NT2/D1 (cell line): ENCODE measurements around the gene ELN.
"Not testable (repeated sequence)": the region's sequence is repeated elsewhere in the genome, so short reads cannot be mapped to it uniquely, and the experiment has no call there.

Experiments
- DNase-seq: peaks from one replicate; pipeline ENCODE4 v3.0.0-alpha.2; 2011; ENCODE audit warnings: low read depth, low spot score
- H3K27me3 ChIP-seq: 2 replicates; pipeline ENCODE4 v1.6.0; 2011; ENCODE audit warnings: mild to moderate bottlenecking; ENCODE audit not compliant: insufficient read length, insufficient read depth
- H3K36me3 ChIP-seq: 2 replicates; pipeline ENCODE4 v1.6.1; 2011; ENCODE audit warnings: mild to moderate bottlenecking, low read length, mixed read lengths; ENCODE audit not compliant: insufficient read depth, insufficient read length
- H3K4me1 ChIP-seq: 2 replicates; pipeline ENCODE4 v1.5.1; 2011; ENCODE audit not compliant: insufficient read depth, insufficient read length
- H3K4me3 ChIP-seq: 2 replicates; pipeline ENCODE4 v1.5.1; 2011; ENCODE audit warnings: low read depth; ENCODE audit not compliant: insufficient read length
- H3K9ac ChIP-seq: 2 replicates; pipeline ENCODE4 v1.6.0; 2011; ENCODE audit warnings: low read depth; ENCODE audit not compliant: insufficient read length
- H3K9me3 ChIP-seq: 2 replicates; pipeline ENCODE4 v1.5.1; 2011; ENCODE audit warnings: mild to moderate bottlenecking, low read length; ENCODE audit not compliant: insufficient read depth
- SUZ12 ChIP-seq: IDR thresholded peaks from 2 replicates; pipeline ENCODE4 v1.6.1; 2011; ENCODE audit not compliant: insufficient read length, insufficient read depth; ENCODE audit errors: extremely low read depth
- YY1 ChIP-seq: IDR thresholded peaks from 2 replicates; pipeline ENCODE4 v1.6.1; 2011; ENCODE audit not compliant: insufficient read length, insufficient read depth
- ZNF274 ChIP-seq: IDR thresholded peaks from 2 replicates; pipeline ENCODE4 v1.6.1; 2011; ENCODE audit warnings: mild to moderate bottlenecking, low read depth, low read length

The ELN gene

DNA sequence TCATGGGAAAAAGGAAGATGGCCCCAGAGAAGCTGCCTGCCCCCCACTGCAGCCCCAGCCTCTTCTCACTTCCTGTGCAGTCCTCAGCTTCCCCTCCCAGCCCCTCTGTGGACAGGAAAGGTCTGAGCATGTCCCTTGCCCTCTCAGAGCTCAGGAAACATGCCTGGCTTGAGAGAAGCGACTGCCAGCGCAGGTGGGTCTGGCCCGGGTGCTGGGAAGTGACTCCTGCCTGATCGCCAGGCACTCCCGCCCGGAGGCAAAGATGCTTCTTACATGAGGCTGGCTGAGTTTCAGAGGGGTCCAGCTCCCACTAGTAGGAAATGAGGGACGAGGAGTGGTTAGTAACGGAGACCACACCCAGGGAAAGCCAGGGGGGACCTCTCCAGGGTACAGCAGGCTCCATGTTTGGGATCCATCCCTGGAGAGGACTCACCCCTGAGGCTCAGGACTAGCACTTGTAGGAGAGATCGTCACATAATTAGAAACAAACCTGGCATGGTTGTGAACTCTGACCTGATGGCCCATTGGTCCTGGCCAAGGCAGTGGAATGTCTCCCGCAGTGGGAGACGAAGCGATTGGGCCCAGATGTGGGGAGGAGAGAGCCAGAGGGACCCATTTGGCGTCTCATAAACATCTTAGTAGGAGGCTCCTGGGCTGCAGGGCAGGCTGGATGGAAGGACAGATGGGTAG lies 12.3 kb downstream of the ELN start:
- Histone ChIP-seq H3K36me3 (no peaks in the 10 kb centered on the region), H3K9ac (no peak overlapping the region), H3K4me3 (no peak overlapping the region), H3K27me3 (no peaks in the 10 kb centered on the region), H3K4me1 (peaks cover 14% of the 10 kb centered on the region), H3K9me3 (no peaks in the 10 kb centered on the region)
- no peak for TF ChIP-seq ZNF274
- TF ChIP-seq SUZ12: no peak
- no peak for TF ChIP-seq YY1
- DNase-seq: no peak

DNA sequence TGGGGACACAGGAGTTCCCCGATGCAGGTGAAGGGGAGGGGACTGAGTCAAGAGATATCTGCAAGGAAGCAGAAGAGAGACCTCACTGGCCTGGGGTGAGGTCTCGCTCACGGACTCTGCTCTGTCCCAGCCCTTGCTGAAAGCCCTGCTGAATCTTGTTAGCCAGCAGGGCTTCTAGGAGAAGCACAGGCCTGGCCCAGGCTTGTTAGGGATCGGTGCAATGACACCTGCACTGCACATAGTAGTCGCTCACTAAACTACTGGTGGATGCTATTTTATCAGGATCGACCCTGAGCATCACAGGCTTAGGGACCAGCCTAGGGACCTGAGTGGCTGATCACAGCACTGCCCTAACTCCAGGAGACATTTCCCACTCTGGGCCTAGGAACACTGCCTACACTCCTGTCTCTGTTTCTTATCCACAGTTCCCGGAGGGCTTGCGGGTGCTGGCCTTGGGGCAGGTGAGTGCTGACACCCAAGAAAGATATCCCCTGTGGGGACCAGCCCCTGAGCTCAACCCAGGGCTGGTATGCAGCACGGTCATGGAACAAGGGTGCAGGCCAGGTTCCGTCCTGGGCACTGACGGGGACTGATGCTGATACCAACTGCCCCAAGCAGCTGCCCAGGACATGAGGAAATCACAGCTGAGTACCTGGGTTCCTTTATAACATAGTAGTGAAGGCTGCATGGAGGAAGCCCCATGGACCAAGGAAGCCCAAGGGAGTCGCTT lies 13.0 kb downstream of the ELN start:
- no peaks in the 10 kb centered on the region for H3K36me3 ChIP-seq
- H3K4me3 ChIP-seq: no peak overlapping the region
- H3K9me3 ChIP-seq: no peaks in the 10 kb centered on the region
- H3K9ac ChIP-seq: no peak overlapping the region
- TF ChIP-seq ZNF274: no peak
- TF ChIP-seq YY1: no peak
- TF ChIP-seq SUZ12: no peak
- no peaks in the 10 kb centered on the region for H3K27me3 ChIP-seq
- H3K4me1 ChIP-seq: peaks cover 14% of the 10 kb centered on the region
- no peak for DNase-seq

DNA sequence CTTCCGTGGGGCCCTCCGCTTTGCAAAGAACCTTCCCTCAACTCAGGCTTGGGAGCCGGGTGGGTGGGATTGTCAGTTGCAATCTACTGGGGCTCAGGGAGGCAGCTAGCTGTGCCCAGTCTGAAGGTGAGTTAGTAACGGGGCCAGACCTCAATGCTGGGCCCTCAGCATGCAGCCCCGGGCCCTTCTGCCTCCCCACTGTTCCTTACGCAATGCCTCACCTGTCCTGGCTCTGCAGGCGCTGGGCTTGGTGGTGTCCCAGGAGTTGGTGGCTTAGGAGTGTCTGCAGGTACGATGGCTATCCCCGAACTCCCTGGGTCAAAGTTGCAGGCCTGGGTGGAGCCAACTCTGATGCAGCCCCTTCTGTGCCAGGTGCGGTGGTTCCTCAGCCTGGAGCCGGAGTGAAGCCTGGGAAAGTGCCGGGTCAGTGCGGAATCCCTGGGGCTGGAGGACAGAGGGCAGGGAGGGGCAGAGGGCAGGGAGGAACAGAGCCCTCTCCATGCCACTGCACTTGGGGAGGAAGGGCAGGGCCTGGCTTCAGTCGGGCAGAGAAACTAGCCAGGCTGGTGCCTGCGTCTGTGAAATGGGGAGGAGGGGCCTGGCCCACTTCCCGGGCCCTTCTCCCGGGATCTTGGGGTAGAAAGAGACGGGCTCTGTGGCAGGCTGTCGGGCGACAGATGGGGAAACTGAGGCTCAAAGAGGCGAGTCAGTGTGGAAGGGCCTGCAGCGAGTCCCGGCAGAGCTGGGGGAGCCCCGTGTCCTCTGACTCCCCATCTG lies 15.0 kb downstream of the ELN start:
- no peaks in the 10 kb centered on the region for H3K27me3 ChIP-seq
- peak overlapping the region; percentile 50 for H3K9ac ChIP-seq

DNA sequence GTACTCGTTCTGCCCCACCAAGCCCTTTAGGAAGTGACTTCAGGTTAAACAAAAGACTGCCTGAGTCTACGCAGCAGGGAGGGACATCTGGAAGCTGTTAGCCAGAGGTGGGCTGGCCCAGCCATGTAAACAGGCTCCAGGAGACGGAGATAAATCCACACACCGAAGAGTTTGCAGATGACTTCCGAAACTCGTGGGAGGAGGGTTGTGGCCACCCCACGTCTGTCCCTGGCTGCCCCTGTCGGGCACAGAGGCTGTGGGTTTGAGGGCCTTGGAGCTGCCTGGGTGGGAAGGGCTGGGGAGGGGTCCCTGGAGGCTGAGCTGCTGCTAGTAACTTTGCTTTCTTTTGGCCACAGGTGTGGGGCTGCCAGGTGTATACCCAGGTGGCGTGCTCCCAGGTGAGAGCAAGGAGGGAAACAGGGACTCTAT lies 15.6 kb downstream of the ELN start:
- TF ChIP-seq YY1 (no peak), SUZ12 (no peak), ZNF274 (no peak)
- peak overlapping the region; percentile 50 for H3K9ac ChIP-seq

More for the DNA sequence above, 15.0 kb downstream of the ELN start:
- Histone ChIP-seq H3K36me3 (no peaks in the 10 kb centered on the region), H3K9me3 (no peaks in the 10 kb centered on the region), H3K4me3 (no peak overlapping the region), H3K4me1 (peaks cover 14% of the 10 kb centered on the region)
- DNase-seq: no peak
- TF ChIP-seq SUZ12 (no peak), YY1 (no peak), ZNF274 (no peak)

DNA sequence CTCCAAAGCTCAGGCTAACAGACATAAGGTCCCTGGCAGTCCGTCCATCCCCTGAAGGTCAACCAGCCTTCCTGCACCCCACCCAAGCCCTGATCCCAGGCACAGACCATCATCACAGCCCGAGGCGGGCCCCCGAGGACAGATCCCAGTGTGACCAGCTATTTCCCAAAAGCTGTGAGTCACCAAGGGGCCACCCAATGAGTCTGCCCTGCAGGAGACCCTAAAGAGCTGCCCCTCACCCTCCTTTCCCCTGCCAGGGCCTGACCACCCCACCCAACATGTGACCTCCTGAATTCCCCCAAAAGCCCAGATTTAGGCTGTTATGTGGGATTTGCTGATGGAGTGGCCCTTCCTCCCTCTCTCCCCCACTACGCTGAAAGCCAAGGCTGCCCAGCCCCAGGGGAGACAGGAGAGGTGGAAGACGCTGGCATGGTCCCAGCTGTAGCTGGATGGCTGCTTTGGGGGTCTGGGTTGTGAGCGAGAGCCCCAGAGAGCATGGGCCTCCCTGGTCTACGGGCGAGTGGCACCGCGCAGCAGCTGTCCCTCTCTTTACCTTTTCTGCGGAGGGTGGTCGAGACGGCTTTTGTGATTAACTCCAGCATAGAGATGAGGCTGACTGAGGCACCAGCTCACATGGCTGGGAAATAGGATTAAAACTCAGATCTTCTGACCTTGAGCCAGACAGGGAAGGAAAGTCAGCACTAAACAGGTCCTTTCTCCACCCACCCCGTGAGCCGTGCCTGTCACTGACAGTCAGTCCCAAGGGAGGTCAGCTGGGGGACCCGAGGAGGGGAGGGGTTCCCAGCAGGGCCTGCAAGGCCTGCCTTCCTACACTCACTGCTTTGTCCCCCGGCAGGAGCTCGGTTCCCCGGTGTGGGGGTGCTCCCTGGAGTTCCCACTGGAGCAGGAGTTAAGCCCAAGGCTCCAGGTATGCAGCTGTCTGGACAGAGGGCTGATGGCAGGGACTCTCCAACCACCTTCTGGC lies 16.7 kb downstream of the ELN start:
- no peaks in the 10 kb centered on the region for H3K9me3 ChIP-seq
- no peak overlapping the region for H3K4me3 ChIP-seq
- TF ChIP-seq SUZ12 (no peak), YY1 (no peak)
- no peaks in the 10 kb centered on the region for H3K36me3 ChIP-seq
- peaks cover 14% of the 10 kb centered on the region for H3K4me1 ChIP-seq
- no peak for DNase-seq
- no peak overlapping the region for H3K9ac ChIP-seq
- H3K27me3 ChIP-seq: no peaks in the 10 kb centered on the region

More for the DNA sequence above, 15.6 kb downstream of the ELN start:
- Histone ChIP-seq H3K4me1 (peaks cover 14% of the 10 kb centered on the region), H3K36me3 (no peaks in the 10 kb centered on the region), H3K27me3 (no peaks in the 10 kb centered on the region), H3K4me3 (peak overlapping the region; percentile 4), H3K9me3 (no peaks in the 10 kb centered on the region)
- DNase-seq: peak; percentile 63

DNA sequence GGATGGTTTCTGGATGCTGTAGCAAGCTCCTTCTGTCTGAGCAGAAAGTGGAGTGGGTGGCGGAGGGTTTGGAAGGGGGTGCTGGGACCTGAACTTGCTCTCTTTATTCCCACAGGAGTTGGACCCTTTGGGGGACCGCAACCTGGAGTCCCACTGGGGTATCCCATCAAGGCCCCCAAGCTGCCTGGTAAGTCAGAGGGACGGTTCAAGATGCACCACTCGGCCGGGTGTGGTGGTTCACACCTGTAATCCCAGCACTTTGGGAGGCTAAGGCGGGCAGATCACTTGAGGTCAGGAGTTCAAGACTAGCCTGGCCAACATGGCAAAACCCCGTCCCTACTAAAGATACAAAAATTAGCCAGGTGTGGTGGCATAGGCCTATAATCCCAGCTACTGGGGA lies 18.6 kb downstream of the ELN start:
- H3K9me3 ChIP-seq, H3K27me3 ChIP-seq, H3K9ac ChIP-seq, H3K36me3 ChIP-seq, DNase-seq, H3K4me3 ChIP-seq: not testable (repeated sequence)
- peaks cover 16% of the 10 kb centered on the region for H3K4me1 ChIP-seq
